Measurements from ENCODE around the gene ALG6.
A peak's percentile ranks its signal among the peaks of the same experiment; 100 is the strongest.
"Not testable (repeated sequence)": the region's sequence is repeated elsewhere in the genome, so short reads cannot be mapped to it uniquely, and the experiment has no call there.

ALG6 gene

DNA sequence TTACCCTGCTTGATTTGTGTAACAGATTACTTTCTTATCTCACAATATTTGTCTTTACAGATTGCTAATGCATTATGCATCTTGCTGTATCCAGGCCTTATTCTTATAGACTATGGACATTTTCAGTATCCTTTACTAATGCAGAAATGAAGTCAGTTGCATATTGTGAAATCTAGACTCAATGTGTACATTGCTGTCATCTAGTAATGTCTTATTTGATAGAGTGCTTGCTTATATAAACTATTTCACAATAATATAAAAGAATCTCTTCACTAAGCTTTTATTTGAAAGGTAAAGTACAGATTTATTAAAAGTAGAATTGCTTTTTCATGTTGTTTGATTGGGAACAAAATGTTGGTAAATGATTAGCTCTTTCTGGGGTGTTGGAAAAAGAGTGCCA lies 39.6 kb downstream of the ALG6 start:
- no peak overlapping the region for H3K4me3 ChIP-seq (replicated peaks; ENCODE audit: low read depth, low read length)
- TF ChIP-seq, protein P1, sequence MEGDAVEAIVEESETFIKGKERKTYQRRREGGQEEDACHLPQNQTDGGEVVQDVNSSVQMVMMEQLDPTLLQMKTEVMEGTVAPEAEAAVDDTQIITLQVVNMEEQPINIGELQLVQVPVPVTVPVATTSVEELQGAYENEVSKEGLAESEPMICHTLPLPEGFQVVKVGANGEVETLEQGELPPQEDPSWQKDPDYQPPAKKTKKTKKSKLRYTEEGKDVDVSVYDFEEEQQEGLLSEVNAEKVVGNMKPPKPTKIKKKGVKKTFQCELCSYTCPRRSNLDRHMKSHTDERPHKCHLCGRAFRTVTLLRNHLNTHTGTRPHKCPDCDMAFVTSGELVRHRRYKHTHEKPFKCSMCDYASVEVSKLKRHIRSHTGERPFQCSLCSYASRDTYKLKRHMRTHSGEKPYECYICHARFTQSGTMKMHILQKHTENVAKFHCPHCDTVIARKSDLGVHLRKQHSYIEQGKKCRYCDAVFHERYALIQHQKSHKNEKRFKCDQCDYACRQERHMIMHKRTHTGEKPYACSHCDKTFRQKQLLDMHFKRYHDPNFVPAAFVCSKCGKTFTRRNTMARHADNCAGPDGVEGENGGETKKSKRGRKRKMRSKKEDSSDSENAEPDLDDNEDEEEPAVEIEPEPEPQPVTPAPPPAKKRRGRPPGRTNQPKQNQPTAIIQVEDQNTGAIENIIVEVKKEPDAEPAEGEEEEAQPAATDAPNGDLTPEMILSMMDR (IDR thresholded peaks at IDR 0.05; ENCODE audit: low read depth, low read length, missing control alignments) = no peak
- DNase-seq (ENCODE audit: extremely low read depth, low read depth) = no peak

DNA sequence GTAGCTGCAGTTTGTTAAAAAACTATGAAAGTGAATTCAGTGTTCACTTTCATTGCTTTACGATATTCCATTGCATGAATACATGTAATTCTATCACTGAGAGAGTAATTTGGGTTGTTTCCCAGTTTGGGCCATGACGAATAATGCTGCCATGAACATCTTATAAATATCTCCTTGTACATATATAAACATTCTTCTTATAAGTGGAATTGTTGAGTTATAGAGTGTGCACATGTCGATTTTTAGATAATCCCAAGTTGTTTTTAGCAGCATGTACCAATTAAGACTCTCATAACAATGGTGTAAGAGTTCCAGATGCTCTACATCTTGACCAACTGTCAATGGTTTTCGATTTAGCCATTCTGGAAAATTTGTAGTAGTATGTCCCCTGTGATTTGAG lies 40.9 kb downstream of the ALG6 start:
- H3K4me3 ChIP-seq (replicated peaks; ENCODE audit: low read depth, low read length) = no peak overlapping the region
- DNase-seq (ENCODE audit: extremely low read depth, low read depth) = peak; percentile 9
- TF ChIP-seq, protein P1 (IDR thresholded peaks at IDR 0.05; ENCODE audit: low read depth, low read length, missing control alignments) = no peak

DNA sequence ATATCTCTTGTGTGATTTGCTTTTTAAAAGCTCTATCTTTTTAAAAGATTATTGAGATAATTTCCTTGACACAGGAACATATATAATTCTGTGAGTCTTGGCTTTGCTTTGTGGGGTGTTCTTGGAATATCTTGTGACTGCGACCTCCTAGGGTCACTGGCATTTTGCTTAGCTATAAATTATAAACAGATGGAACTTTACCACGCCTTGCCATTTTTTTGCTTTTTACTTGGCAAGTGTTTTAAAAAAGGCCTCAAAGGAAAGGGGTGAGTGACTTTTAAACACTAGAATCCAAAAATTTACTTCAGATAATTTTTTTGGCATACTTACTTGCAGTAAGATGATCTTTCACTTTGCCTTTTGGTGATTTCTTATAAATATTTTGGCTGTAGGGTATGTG lies 43.6 kb downstream of the ALG6 start:
- H3K4me3 ChIP-seq (replicated peaks; ENCODE audit: low read depth, low read length) = no peak overlapping the region
- TF ChIP-seq, protein P1 (IDR thresholded peaks at IDR 0.05; ENCODE audit: low read depth, low read length, missing control alignments) = no peak
- DNase-seq (ENCODE audit: extremely low read depth, low read depth) = peak; percentile 11

DNA sequence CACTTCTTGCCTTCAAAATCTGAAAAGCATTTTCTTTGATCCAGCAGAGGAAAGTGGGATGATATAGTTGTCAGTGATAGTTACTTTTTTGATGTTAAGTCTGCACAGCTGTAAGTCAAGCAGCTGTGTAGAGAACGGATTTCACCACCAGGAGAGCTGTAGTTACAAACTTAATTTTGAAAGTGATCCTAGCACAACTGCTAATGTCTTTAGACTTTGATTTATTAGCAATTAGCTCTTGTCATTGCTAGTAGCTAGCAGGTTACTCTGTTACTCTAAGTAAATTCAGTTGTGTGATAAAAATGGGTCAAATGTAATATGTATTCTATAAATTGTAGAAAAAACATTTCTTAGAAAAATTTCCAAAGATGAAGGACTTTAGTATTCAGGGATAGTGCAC lies 46.0 kb downstream of the ALG6 start:
- DNase-seq (ENCODE audit: extremely low read depth, low read depth) = no peak
- H3K4me3 ChIP-seq (replicated peaks; ENCODE audit: low read depth, low read length) = no peak overlapping the region
- TF ChIP-seq, protein P1 (IDR thresholded peaks at IDR 0.05; ENCODE audit: low read depth, low read length, missing control alignments) = no peak

DNA sequence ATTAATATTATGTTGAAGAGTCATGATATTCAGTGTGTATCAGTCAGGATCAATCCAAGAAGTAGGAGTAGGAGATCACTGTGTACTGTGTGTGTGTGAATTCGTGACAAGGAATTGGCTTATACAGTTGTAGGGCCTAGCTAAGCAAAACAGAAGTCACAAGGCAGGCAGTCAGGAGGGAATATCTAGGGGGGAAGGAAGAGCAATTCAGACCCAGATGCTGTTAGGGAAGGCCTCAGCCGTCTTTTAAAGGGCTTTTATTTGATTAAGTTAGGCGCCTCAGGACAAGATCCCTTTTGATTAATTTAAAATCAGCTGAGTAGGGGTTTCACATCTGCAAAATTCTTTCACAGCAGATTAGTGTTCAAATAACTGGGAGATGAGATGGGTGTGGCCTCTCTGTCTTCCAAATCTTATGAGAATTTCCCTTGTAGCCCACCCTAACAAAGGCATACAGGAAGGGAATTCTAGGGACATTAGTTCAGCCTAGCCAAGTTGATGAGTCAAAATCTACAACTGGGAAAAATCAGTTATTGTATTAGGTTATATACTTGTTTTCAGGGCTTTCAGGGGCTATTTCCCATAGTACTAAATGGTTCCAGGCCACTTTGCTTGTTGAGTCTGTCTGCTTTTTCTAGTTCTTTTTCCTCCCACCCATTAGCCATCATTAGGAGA lies 47.4 kb downstream of the ALG6 start:
- no peak for DNase-seq (ENCODE audit: extremely low read depth, low read depth)
- TF ChIP-seq, protein P1 (IDR thresholded peaks at IDR 0.05; ENCODE audit: low read depth, low read length, missing control alignments) = no peak
- no peak overlapping the region for H3K4me3 ChIP-seq (replicated peaks; ENCODE audit: low read depth, low read length)

DNA sequence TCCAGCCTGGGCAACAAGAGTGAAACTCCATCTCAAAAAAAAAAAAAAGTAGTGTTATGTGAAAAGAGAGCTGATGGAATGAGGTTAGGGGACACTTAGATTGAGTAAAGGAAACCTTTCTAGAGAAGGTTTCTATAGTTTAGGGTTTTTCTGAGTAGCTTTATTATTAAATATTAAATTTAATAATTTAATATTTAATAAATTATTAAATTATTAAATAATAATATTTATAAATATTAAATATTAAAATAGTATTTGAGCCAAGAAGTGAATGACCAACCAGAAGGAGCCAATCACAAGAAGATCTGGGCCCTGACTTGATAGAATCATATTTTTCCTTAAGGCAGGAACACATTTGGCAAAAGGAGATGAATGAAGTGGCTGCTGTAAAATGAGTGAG lies 50.7 kb downstream of the ALG6 start:
- no peak overlapping the region for H3K4me3 ChIP-seq (replicated peaks; ENCODE audit: low read depth, low read length)
- DNase-seq (ENCODE audit: extremely low read depth, low read depth) = no peak
- TF ChIP-seq, protein P1 (IDR thresholded peaks at IDR 0.05; ENCODE audit: low read depth, low read length, missing control alignments) = no peak

DNA sequence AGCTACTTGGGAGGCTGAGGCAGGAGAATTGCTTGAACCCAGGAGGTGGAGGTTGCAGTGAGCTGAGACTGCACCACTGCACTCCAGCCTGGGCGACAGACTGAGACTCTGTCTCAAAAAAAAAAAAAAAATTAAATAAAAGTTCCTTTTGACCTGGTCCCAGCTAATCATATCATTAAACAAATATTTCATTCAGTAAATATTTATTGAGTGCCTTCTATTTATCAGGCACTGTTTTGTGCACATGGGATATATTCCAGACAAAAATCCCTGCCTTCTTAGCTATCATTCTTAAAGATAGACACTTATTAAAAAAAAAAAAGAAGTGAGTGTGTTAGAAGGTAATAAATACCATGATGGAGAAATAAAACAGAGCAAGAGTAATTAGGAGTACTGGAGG lies 53.3 kb downstream of the ALG6 start:
- not testable (repeated sequence) for DNase-seq (ENCODE audit: extremely low read depth, low read depth); H3K4me3 ChIP-seq (replicated peaks; ENCODE audit: low read depth, low read length)
